ENCODE results near the gene NBEAL1. TPM values are rescaled to one million over a fixed set of nuclear protein-coding genes. Genes with fewer than 3 reads are reported as not detected.

NBEAL1 gene
- total and polyA plus RNA-seq, 2 experiments from 2014 or later: 13.3 to 21.8 TPM

GRCh38 chr2:202976809-202977208 is 37.9 kb upstream of the NBEAL1 start:
- no peak for ATAC-seq
- DNase-seq (ENCODE audit: low spot score): no peak
- no peaks in the 10 kb centered on the region for H3K4me1 Mint-ChIP-seq

GRCh38 chr2:202982779-202983491 is 31.7 kb upstream of the NBEAL1 start:
- H3K27me3 Mint-ChIP-seq (ENCODE audit: insufficient read depth, low read depth, poor library complexity): no peaks in the 10 kb centered on the region
- H3K9me2 ChIP-seq (ENCODE audit: insufficient read depth): peaks cover 6% of the 10 kb centered on the region; the same call in 1 of the 2 replicates
- H3K36me3 ChIP-seq (ENCODE audit: insufficient read depth): no peaks in the 10 kb centered on the region
- H3K27ac Mint-ChIP-seq: peak overlapping the region; percentile 75; the same call in 1 of the 2 replicates
- no peak overlapping the region for H3K4me3 Mint-ChIP-seq
- peaks cover 13% of the 10 kb centered on the region for H3K9me3 Mint-ChIP-seq
- H3K27ac ChIP-seq (ENCODE audit: low read depth): no peak overlapping the region
- no peaks in the 10 kb centered on the region for H3K4me1 Mint-ChIP-seq
- H3K4me1 ChIP-seq (ENCODE audit: insufficient read depth): no peaks in the 10 kb centered on the region
- no peak for ATAC-seq
- H3K79me2 ChIP-seq (replicated peaks; ENCODE audit: insufficient read depth): no peaks in the 10 kb centered on the region
- H2AFZ ChIP-seq: no peak overlapping the region
- H4K20me1 ChIP-seq (replicated peaks; ENCODE audit: insufficient read depth): no peaks in the 10 kb centered on the region
- no peak overlapping the region for H3K4me2 ChIP-seq
- no peak overlapping the region for H3K4me3 ChIP-seq
- no peaks in the 10 kb centered on the region for H3K27me3 ChIP-seq (ENCODE audit: insufficient read depth)
- no peak for DNase-seq (ENCODE audit: low spot score)
- peaks cover 19% of the 10 kb centered on the region for H3K36me3 Mint-ChIP-seq (ENCODE audit: low read depth)
- no peaks in the 10 kb centered on the region for H3F3A ChIP-seq (replicated peaks; ENCODE audit: low read depth)
- TF ChIP-seq POLR2AphosphoS5 (IDR thresholded peaks at IDR 0.05; ENCODE audit: low read depth) (no peak), NANOG (IDR thresholded peaks at IDR 0.05; ENCODE audit: borderline replicate concordance) (no peak), JUNB (IDR thresholded peaks at IDR 0.05; ENCODE audit: unreplicated experiment) (no peak), REST (IDR thresholded peaks at IDR 0.05; ENCODE audit: unreplicated experiment) (no peak), CTCF (conservative IDR thresholded peaks at IDR 0.05; ENCODE audit: low read depth in 2 of 2) (no peak), EZH2 (IDR thresholded peaks at IDR 0.05; ENCODE audit: low read depth, unreplicated experiment) (no peak), ZNF114 (CRISPR knock-in tag; IDR thresholded peaks at IDR 0.05) (no peak), CREB1 (CRISPR knock-in tag; IDR thresholded peaks at IDR 0.05; ENCODE audit: low read depth) (no peak), EZH2phosphoT487 (IDR thresholded peaks at IDR 0.05; ENCODE audit: unreplicated experiment) (no peak), ZNF331 (CRISPR knock-in tag; IDR thresholded peaks at IDR 0.05; ENCODE audit: low read depth) (no peak)

More at GRCh38 chr2:202976809-202977208, 37.9 kb upstream of the NBEAL1 start:
- no peaks in the 10 kb centered on the region for H4K20me1 ChIP-seq (replicated peaks; ENCODE audit: insufficient read depth)
- no peaks in the 10 kb centered on the region for H3K36me3 ChIP-seq (ENCODE audit: insufficient read depth)
- no peaks in the 10 kb centered on the region for H3K79me2 ChIP-seq (replicated peaks; ENCODE audit: insufficient read depth)
- no peak overlapping the region for H2AFZ ChIP-seq
- TF ChIP-seq REST (IDR thresholded peaks at IDR 0.05; ENCODE audit: unreplicated experiment) (no peak), JUNB (IDR thresholded peaks at IDR 0.05; ENCODE audit: unreplicated experiment) (no peak), CREB1 (CRISPR knock-in tag; IDR thresholded peaks at IDR 0.05; ENCODE audit: low read depth) (no peak), EZH2 (IDR thresholded peaks at IDR 0.05; ENCODE audit: low read depth, unreplicated experiment) (no peak), POLR2AphosphoS5 (IDR thresholded peaks at IDR 0.05; ENCODE audit: low read depth) (no peak)
- peaks cover 7% of the 10 kb centered on the region; the same call in 1 of the 2 replicates for H3K9me2 ChIP-seq (ENCODE audit: insufficient read depth)
- no peaks in the 10 kb centered on the region for H3K27me3 ChIP-seq (ENCODE audit: insufficient read depth)
- peaks cover 15% of the 10 kb centered on the region for H3K36me3 Mint-ChIP-seq (ENCODE audit: low read depth)
- no peak overlapping the region for H3K27ac ChIP-seq (ENCODE audit: low read depth)
- H3K4me1 ChIP-seq (ENCODE audit: insufficient read depth): no peaks in the 10 kb centered on the region
- no peak overlapping the region for H3K4me3 ChIP-seq
- peaks cover 2% of the 10 kb centered on the region for H3K27me3 Mint-ChIP-seq (ENCODE audit: insufficient read depth, low read depth, poor library complexity)
- H3K4me2 ChIP-seq: no peak overlapping the region
- no peak overlapping the region for H3K4me3 Mint-ChIP-seq
- peaks cover 13% of the 10 kb centered on the region for H3K9me3 Mint-ChIP-seq
- H3F3A ChIP-seq (replicated peaks; ENCODE audit: low read depth): no peaks in the 10 kb centered on the region
- no peak overlapping the region for H3K27ac Mint-ChIP-seq

All from GM23338 (cell line).